B cell (primary cell): ENCODE measurements around the gene CAMK1D. TPM values are rescaled to one million over a fixed set of nuclear protein-coding genes. Genes with fewer than 3 reads are reported as not detected.

ENCODE experiments used
- ATAC-seq: fragments of 200-7000 bp; cut with Tn5 transposase; one replicate; pipeline ENCODE4 v1.10.0; 2021; ENCODE audit warnings: low read depth, mild to moderate bottlenecking, moderate number of reproducible peaks, moderate library complexity
- CTCF ChIA-PET: fragments of 350-600 bp; sonication (Branson Sonifier 250); formaldehyde crosslinking; loops from one replicate; lab custom pipeline; 2021; ENCODE audit warnings: antibody characterized with exemption, inconsistent platforms; lab: Charles Lee
- POLR2A ChIA-PET: fragments of 350-600 bp; sonication (Branson Sonifier 250); formaldehyde crosslinking; loops from one replicate; lab custom pipeline; 2021; ENCODE audit warnings: antibody characterized with exemption; lab: Charles Lee
- DNase-seq: peaks from one replicate; pipeline ENCODE4 v3.0.0; 2013
- H2AFZ ChIP-seq: 2 replicates; pipeline ENCODE4 v1.6.1; 2012; ENCODE audit warnings: mild to moderate bottlenecking, low read depth, low read length; ENCODE audit not compliant: insufficient read depth, poor library complexity, severe bottlenecking
- H3K27ac ChIP-seq, 2 donors: 1 replicate in 1 of 2; 2 replicates in 1 of 2; pipeline ENCODE4 v1.5.1; 2012 to 2013; ENCODE audit warnings: low read length in 2 of 2, mild to moderate bottlenecking in 2 of 2, moderate library complexity in 1 of 2
- H3K27me3 ChIP-seq, 4 experiments: fragments of 200-600 bp in 1 of 4; sonication (generic) in 1 of 4; replicated peaks in 1 of 4; 1 replicate in 2 of 4; 2 replicates in 2 of 4; pipeline versions ENCODE4 v1.6.1 to v1.7.0; 2013 to 2016; ENCODE audit warnings: low read length in 3 of 4, mild to moderate bottlenecking in 2 of 4, mixed read lengths in 1 of 4, moderate library complexity in 1 of 4; ENCODE audit not compliant: insufficient read depth in 4 of 4, control insufficient read depth in 3 of 4; ENCODE audit errors: control extremely low read depth in 1 of 4
- H3K36me3 ChIP-seq, 2 experiments: replicated peaks in 1 of 2; 1 replicate in 1 of 2; 2 replicates in 1 of 2; pipeline versions ENCODE4 v1.6.1 to v1.7.1; 2013; ENCODE audit warnings: low read length in 1 of 2; ENCODE audit not compliant: insufficient read depth in 2 of 2, control insufficient read depth in 1 of 2; ENCODE audit errors: control extremely low read depth in 1 of 2, extremely low read depth in 1 of 2
- H3K4me1 ChIP-seq, 2 donors: fragments of 200-600 bp in 1 of 2; sonication (generic) in 1 of 2; 1 replicate in 1 of 2; 2 replicates in 1 of 2; pipeline versions ENCODE4 v1.5.1 to v1.6.1; 2013 to 2017; ENCODE audit warnings: low read length in 2 of 2; ENCODE audit not compliant: control insufficient read depth in 2 of 2, insufficient read depth in 2 of 2
- H3K4me2 ChIP-seq: replicated peaks from 2 replicates; pipeline ENCODE3; 2012; ENCODE audit warnings: mild to moderate bottlenecking, low read depth, low read length; ENCODE audit not compliant: poor library complexity, severe bottlenecking
- H3K4me3 ChIP-seq, 5 experiments: fragments of 200-600 bp in 1 of 5; sonication (generic) in 1 of 5; 1 replicate in 3 of 5; 2 replicates in 2 of 5; pipeline versions ENCODE4 v1.5.1 to v1.7.0; 2011 to 2016; ENCODE audit warnings: low read length in 4 of 5, mild to moderate bottlenecking in 4 of 5, low read depth in 2 of 5, control low read depth in 1 of 5, moderate library complexity in 1 of 5; ENCODE audit not compliant: insufficient read depth in 1 of 5; ENCODE audit errors: control extremely low read depth in 1 of 5, extremely low read depth in 1 of 5
- H3K79me2 ChIP-seq: fragments of 200-600 bp; sonication (generic); one replicate; pipeline ENCODE4 v1.6.0; 2016; ENCODE audit warnings: low read length; ENCODE audit not compliant: control insufficient read depth, insufficient read depth
- H3K9ac ChIP-seq: fragments of 200-600 bp; sonication (generic); 2 replicates; pipeline ENCODE4 v1.6.1; 2017; ENCODE audit warnings: mild to moderate bottlenecking, low read length, moderate library complexity
- H3K9me3 ChIP-seq, 3 donors: one replicate each; pipeline versions ENCODE4 v1.6.1 to v1.7.1; 2013; ENCODE audit warnings: low read length in 2 of 3; ENCODE audit not compliant: control insufficient read depth in 2 of 3, insufficient read depth in 1 of 3; ENCODE audit errors: control extremely low read depth in 1 of 3
- H4K20me1 ChIP-seq: 2 replicates; pipeline ENCODE4 v1.6.0; 2012; ENCODE audit warnings: mild to moderate bottlenecking, low read length; ENCODE audit not compliant: insufficient read depth, control insufficient read depth, poor library complexity, severe bottlenecking
- H3K27ac Mint-ChIP-seq: one replicate; pipeline ENCODE4 v1.8.0; 2021; ENCODE audit warnings: mixed read lengths
- H3K27me3 Mint-ChIP-seq: one replicate; pipeline ENCODE4 v1.8.0; 2021; ENCODE audit warnings: mixed read lengths
- H3K4me1 Mint-ChIP-seq: one replicate; pipeline ENCODE4 v1.8.0; 2021; ENCODE audit warnings: mixed read lengths
- H3K4me3 Mint-ChIP-seq: one replicate; pipeline ENCODE4 v1.8.0; 2021; ENCODE audit warnings: mixed read lengths
- H3K9me3 Mint-ChIP-seq: one replicate; pipeline ENCODE4 v1.8.0; 2022; ENCODE audit warnings: mixed read lengths; ENCODE audit not compliant: insufficient read depth
- CTCF ChIP-seq: fragments of 200-600 bp; IDR thresholded peaks from one replicate; pipeline ENCODE4 v1.8.0; 2022; ENCODE audit warnings: antibody characterized with exemption, mild to moderate bottlenecking
- EZH2 ChIP-seq: IDR thresholded peaks from 2 replicates; pipeline ENCODE4 v1.6.1; 2012; ENCODE audit warnings: borderline replicate concordance, low read depth, mild to moderate bottlenecking, moderate library complexity, low read length; ENCODE audit not compliant: insufficient read depth, poor library complexity, severe bottlenecking
- WGBS: methylation state at CpG from one replicate; pipeline ENCODE4 v1.1.5; 2013; ENCODE audit warnings: missing lambda C conversion rate; ENCODE audit not compliant: insufficient coverage; 5-methylcytosine and 5-hydroxymethylcytosine counted together
- intact Hi-C: fragments of 100-400 bp; cut with micrococcal nuclease; formaldehyde crosslinking; loops from one replicate; pipeline ENCODE4 v1.10.0; 2022
- polyA plus RNA-seq: library from polyadenylated mRNA; depleted of rRNA; stranded (reverse); fragments of >200 nt; gene quantifications from 2 replicates; pipeline ENCODE4 v1.2.3, GENCODE V29; 2012
- total RNA-seq, 2 donors: library from RNA; stranded (reverse); fragments of 120-200 nt in 1 of 2; gene quantifications; 1 replicate in 1 of 2; 2 replicates in 1 of 2; pipeline versions ENCODE4 v1.2.3 to v1.2.4, GENCODE V29; 2013 to 2022

Gene CAMK1D
- total and polyA plus RNA-seq, 2 donors (not counting 1 experiment from before 2014, with no cell fraction given): 34.1 to 69.7 TPM

- H3K4me3 ChIP-seq: no peak overlapping the region
- H3K27ac ChIP-seq: no peak overlapping the region
- H3K27me3 Mint-ChIP-seq: no peaks in the 10 kb centered on the region
- no peaks in the 10 kb centered on the region for H3K4me1 ChIP-seq
- intact Hi-C loops: no loop called here
- no peaks in the 10 kb centered on the region for H3K9me3 ChIP-seq
- ChIA-PET CTCF (no interaction called here), POLR2A (interaction anchor here (0.7 kb wide), 1 partner anchor 196 kb away, joined by 6 read pairs; no protein-coding TSS in a partner anchor)
- no peak for ATAC-seq
- DNase-seq: no peak
- H4K20me1 ChIP-seq: peaks cover 49% of the 10 kb centered on the region
- H3K27ac Mint-ChIP-seq: no peak overlapping the region
- no peaks in the 10 kb centered on the region for H3K27me3 ChIP-seq
- peaks cover 2 to 22% of the 10 kb centered on the region in 2 experiments for H3K36me3 ChIP-seq
- WGBS: 93% methylated on average over 5 of the region's 14 CpGs
- no peaks in the 10 kb centered on the region for H3K4me1 Mint-ChIP-seq
- no peak overlapping the region for H3K4me3 Mint-ChIP-seq
- no peak for TF ChIP-seq EZH2
- TF ChIP-seq CTCF: no peak
- no peak overlapping the region for H3K9ac ChIP-seq
- no peak overlapping the region for H2AFZ ChIP-seq
- H3K4me2 ChIP-seq: no peak overlapping the region
- H3K79me2 ChIP-seq: peaks cover 85% of the 10 kb centered on the region
- no peaks in the 10 kb centered on the region for H3K9me3 Mint-ChIP-seq
Measured at GRCh38 chr10:12749760-12750478, 400.6 kb downstream of the CAMK1D start.

- H3K36me3 ChIP-seq: peaks cover 2 to 22% of the 10 kb centered on the region in 2 experiments
- ATAC-seq: no peak
- no peaks in the 10 kb centered on the region for H3K4me1 ChIP-seq
- no peak overlapping the region for H3K27ac ChIP-seq
- no peak overlapping the region for H3K9ac ChIP-seq
- H2AFZ ChIP-seq: no peak overlapping the region
- Mint-ChIP-seq H3K27ac (no peak overlapping the region), H3K9me3 (no peaks in the 10 kb centered on the region), H3K27me3 (no peaks in the 10 kb centered on the region), H3K4me3 (no peak overlapping the region), H3K4me1 (no peaks in the 10 kb centered on the region)
- CTCF ChIA-PET: no interaction called here
- no peak overlapping the region for H3K4me3 ChIP-seq
- H3K4me2 ChIP-seq: no peak overlapping the region
- TF ChIP-seq CTCF (no peak), EZH2 (no peak)
- WGBS: 97% methylated on average over 5 of the region's 11 CpGs
- intact Hi-C loops: no loop called here
- H3K27me3 ChIP-seq: no peaks in the 10 kb centered on the region
- peaks cover 56% of the 10 kb centered on the region for H4K20me1 ChIP-seq
- no peaks in the 10 kb centered on the region for H3K9me3 ChIP-seq
- POLR2A ChIA-PET: no interaction called here
- no peak for DNase-seq
- peaks cover 77% of the 10 kb centered on the region for H3K79me2 ChIP-seq
Measured at GRCh38 chr10:12750526-12751201, 401.3 kb downstream of the CAMK1D start.
